ENCODE measurements around the gene MIA2. TPM values are rescaled to one million over a fixed set of nuclear protein-coding genes. Genes with fewer than 3 reads are reported as not detected.
A peak's percentile ranks its signal among the peaks of the same experiment; 100 is the strongest.
"Not testable (repeated sequence)": the region's sequence is repeated elsewhere in the genome, so short reads cannot be mapped to it uniquely, and the experiment has no call there.

Gene MIA2
- total and polyA plus RNA-seq, 2 donors from 2014 or later, result 63.2 to 65.6 TPM

DNA sequence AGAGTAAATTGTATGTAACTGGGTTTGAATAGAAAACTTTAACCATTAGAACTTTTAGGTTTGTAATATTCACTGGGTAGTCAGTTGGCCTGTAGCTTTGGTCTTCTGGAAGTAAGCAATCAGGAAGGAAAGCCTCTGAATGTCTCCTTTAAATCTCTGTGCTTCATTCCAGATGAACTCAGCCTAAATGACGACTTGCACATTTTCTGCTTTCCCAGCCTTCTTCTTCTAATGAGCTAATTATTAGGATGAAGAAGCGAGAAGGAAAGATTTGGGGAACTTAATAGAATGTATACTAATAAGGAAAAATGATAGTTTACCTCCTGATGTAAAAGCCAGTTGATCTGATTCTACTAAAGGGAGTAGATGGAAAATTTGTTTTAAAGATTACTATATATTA is 90.4 kb downstream of the MIA2 start:
- Histone ChIP-seq H3K9ac (ENCODE audit: low read length in 3 of 3) (no peak overlapping the region), H3K27ac (ENCODE audit: low read depth in 2 of 2, low read length in 2 of 2) (no peak overlapping the region), H3K4me1 (ENCODE audit: control insufficient read depth in 2 of 3, insufficient read depth in 2 of 3, low read depth in 1 of 3, low read length in 3 of 3) (no peaks in the 10 kb centered on the region), H3K9me3 (ENCODE audit: control insufficient read depth in 2 of 3, insufficient read depth in 1 of 3, low read length in 3 of 3) (no peaks in the 10 kb centered on the region), H3K4me3 (ENCODE audit: low read length in 3 of 3) (no peak overlapping the region), H3K27me3 (ENCODE audit: control insufficient read depth, insufficient read depth, low read length) (no peaks in the 10 kb centered on the region), H3K36me3 (ENCODE audit: control insufficient read depth in 2 of 3, insufficient read depth in 3 of 3, low read length in 3 of 3) (peaks cover 0 to 12% (median 0%) of the 10 kb centered on the region in 3 donors)
- DNase-seq, result no peak
- TF ChIP-seq, protein P1, sequence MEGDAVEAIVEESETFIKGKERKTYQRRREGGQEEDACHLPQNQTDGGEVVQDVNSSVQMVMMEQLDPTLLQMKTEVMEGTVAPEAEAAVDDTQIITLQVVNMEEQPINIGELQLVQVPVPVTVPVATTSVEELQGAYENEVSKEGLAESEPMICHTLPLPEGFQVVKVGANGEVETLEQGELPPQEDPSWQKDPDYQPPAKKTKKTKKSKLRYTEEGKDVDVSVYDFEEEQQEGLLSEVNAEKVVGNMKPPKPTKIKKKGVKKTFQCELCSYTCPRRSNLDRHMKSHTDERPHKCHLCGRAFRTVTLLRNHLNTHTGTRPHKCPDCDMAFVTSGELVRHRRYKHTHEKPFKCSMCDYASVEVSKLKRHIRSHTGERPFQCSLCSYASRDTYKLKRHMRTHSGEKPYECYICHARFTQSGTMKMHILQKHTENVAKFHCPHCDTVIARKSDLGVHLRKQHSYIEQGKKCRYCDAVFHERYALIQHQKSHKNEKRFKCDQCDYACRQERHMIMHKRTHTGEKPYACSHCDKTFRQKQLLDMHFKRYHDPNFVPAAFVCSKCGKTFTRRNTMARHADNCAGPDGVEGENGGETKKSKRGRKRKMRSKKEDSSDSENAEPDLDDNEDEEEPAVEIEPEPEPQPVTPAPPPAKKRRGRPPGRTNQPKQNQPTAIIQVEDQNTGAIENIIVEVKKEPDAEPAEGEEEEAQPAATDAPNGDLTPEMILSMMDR (IDR thresholded peaks at IDR 0.05; ENCODE audit: borderline replicate concordance, extremely low read depth, insufficient read depth), result no peak
- no peak for FAIRE-seq
- intact Hi-C loops (cut with DNase I), result no loop called here

DNA sequence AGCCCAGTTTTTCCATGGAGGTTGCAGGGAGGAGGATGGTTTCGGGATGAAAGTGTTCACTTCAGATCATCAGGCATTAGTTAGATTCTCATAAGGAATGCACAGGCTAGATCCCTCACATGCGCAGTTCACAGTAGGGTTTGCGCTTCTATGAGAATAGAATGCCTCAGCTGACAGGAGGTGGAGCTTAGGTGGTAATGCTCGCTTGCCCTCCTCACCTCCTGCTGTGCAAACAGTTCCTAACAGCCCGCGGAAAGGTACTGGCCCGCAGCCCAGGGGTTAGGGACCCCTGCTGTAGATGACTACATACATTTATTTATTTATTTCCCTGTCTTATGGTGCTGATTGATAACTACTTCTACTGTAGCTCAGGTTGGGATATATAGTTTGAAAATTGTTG is 105.3 kb downstream of the MIA2 start:
- no peak for FAIRE-seq
- Histone ChIP-seq H3K27me3 (ENCODE audit: control insufficient read depth, insufficient read depth, low read length) (no peaks in the 10 kb centered on the region), H3K27ac (ENCODE audit: low read depth in 2 of 2, low read length in 2 of 2) (no peak overlapping the region), H3K9ac (ENCODE audit: low read length in 3 of 3) (no peak overlapping the region), H3K9me3 (ENCODE audit: control insufficient read depth in 2 of 3, insufficient read depth in 1 of 3, low read length in 3 of 3) (no peaks in the 10 kb centered on the region), H3K4me1 (ENCODE audit: control insufficient read depth in 2 of 3, insufficient read depth in 2 of 3, low read depth in 1 of 3, low read length in 3 of 3) (no peaks in the 10 kb centered on the region), H3K36me3 (ENCODE audit: control insufficient read depth in 2 of 3, insufficient read depth in 3 of 3, low read length in 3 of 3) (peaks cover 0 to 11% (median 9%) of the 10 kb centered on the region in 3 donors), H3K4me3 (ENCODE audit: low read length in 3 of 3) (no peak overlapping the region)
- DNase-seq, result peak in 2 of 5 donors; percentile 13 to 15
- intact Hi-C loops (cut with DNase I), result no loop called here
- TF ChIP-seq, protein P1 (IDR thresholded peaks at IDR 0.05; ENCODE audit: borderline replicate concordance, extremely low read depth, insufficient read depth), result no peak

DNA sequence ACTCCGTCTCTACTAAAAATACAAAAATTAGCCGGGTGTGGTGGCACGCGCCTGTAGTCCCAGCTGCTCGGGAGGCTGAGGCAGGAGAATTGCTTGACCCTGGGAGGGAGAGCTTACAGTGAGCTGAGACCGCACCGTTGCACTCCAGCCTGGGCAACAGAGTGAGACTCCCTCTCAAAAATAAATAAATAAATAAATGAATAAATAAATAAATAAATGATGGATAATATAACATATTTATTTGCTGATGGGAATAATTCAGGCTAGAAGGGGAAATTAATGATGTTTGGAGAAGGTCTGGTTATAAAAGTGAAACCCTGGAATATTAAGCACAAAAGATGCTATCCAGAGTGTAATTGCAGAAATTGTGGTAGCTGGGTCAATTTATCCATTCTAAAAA is 107.4 kb downstream of the MIA2 start:
- H3K36me3 ChIP-seq (ENCODE audit: control insufficient read depth in 2 of 3, insufficient read depth in 3 of 3, low read length in 3 of 3), result peaks cover 0 to 15% (median 8%) of the 10 kb centered on the region in 3 donors
- DNase-seq; H3K9me3 ChIP-seq (ENCODE audit: control insufficient read depth in 2 of 3, insufficient read depth in 1 of 3, low read length in 3 of 3); H3K27me3 ChIP-seq (ENCODE audit: control insufficient read depth, insufficient read depth, low read length); FAIRE-seq; H3K9ac ChIP-seq (ENCODE audit: low read length in 3 of 3); H3K27ac ChIP-seq (ENCODE audit: low read depth in 2 of 2, low read length in 2 of 2); H3K4me3 ChIP-seq (ENCODE audit: low read length in 3 of 3); intact Hi-C loops (cut with DNase I); H3K4me1 ChIP-seq (ENCODE audit: control insufficient read depth in 2 of 3, insufficient read depth in 2 of 3, low read depth in 1 of 3, low read length in 3 of 3): not testable (repeated sequence)

DNA sequence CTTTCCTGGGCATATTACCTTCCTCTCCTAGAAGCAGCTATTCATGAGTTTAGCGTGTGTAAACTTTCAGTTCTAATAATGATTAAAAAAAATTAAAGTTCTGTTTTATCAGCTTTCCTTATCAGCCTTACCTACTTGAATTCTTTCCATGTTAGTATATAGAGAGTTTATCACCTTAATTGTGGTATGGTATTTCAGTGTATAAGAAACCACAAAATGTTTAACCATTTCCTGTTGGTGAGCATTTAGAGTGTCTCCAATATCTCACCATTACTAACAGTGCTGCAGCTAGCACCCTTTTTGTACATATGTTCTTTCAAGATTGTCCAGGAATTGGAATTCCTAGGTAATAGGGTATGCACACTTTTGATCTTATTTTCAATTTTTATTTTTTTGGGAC is 109.1 kb downstream of the MIA2 start:
- DNase-seq (no peak), FAIRE-seq (no peak)
- intact Hi-C loops (cut with DNase I), result no loop called here
- Histone ChIP-seq H3K36me3 (ENCODE audit: control insufficient read depth in 2 of 3, insufficient read depth in 3 of 3, low read length in 3 of 3) (peaks cover 2 to 10% (median 5%) of the 10 kb centered on the region in 3 donors), H3K4me3 (ENCODE audit: low read length in 3 of 3) (no peak overlapping the region), H3K9ac (ENCODE audit: low read length in 3 of 3) (no peak overlapping the region), H3K27ac (ENCODE audit: low read depth in 2 of 2, low read length in 2 of 2) (no peak overlapping the region), H3K4me1 (ENCODE audit: control insufficient read depth in 2 of 3, insufficient read depth in 2 of 3, low read depth in 1 of 3, low read length in 3 of 3) (no peaks in the 10 kb centered on the region), H3K9me3 (ENCODE audit: control insufficient read depth in 2 of 3, insufficient read depth in 1 of 3, low read length in 3 of 3) (no peaks in the 10 kb centered on the region), H3K27me3 (ENCODE audit: control insufficient read depth, insufficient read depth, low read length) (no peaks in the 10 kb centered on the region)
- TF ChIP-seq, protein P1 (IDR thresholded peaks at IDR 0.05; ENCODE audit: borderline replicate concordance, extremely low read depth, insufficient read depth), result no peak

Measured in kidney (tissue), 14 donors.